ENCODE measurements around the gene RAP1GAP.
A peak's percentile ranks its signal among the peaks of the same experiment; 100 is the strongest.

Gene RAP1GAP

DNA sequence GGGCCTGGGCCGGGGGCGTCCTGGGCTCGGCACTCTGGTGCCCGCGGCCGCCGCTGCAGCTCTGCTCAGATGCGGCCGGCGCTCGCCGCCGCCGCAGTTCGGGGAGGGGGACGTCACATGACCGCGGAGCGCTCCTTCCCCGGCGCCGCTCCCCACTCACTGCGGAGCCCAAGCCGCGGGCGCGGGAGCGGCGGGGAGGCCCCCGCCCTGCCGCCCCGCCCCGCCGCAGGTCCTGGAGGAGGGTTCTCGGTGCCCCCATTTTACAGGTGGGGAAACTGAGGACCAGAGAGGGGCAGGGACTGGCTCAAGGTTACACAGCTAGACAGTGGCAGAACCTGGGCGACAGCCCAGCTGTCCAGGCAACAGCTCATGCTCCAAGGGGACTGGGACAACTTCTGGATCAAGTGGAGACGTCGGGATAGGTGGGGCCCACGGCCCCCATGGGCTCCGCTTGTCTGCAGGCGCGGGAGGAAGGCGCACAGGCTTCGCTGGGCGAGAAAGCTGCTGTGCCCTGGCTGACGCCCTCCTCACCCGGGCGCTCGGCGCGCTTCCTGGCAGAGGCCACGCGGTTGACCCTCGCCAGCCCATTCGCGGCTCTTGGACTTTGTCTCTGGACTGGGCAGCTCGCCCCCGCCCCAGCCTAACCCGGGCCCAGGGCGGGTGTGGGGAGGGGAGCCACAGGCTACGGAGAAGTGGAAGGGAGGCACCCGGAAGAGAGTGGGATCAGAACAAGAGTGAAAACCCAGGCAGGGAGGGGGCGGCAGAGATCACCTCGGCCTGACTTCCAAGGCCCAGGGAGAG lies at the start of gene RAP1GAP:
TSS of gene RAP1GAP (minus strand) at position 100 of the 801 bp plus-strand sequence. CDS start 49,325 bp downstream, outside the sequence.
- no peak for DNase-seq

DNA sequence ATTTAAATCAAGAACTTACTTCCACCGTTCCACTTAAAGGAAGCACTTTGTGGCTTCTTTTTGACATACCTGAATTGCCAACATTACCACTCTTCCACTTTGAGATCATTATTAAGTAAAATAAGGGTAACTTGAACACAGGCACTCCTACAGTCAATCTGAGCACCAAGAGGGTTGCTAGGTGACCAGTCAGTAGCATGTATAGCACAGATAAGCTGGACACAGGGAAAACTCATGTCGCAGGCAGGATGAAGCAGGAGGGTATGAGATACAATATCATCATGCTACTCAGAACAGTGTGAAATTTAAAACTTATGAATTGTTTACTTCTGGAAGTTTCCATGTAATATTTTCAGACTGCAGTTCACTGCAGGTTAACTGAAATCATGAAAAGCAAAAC lies 47.0 kb upstream of the RAP1GAP start:
- DNase-seq: no peak

DNA sequence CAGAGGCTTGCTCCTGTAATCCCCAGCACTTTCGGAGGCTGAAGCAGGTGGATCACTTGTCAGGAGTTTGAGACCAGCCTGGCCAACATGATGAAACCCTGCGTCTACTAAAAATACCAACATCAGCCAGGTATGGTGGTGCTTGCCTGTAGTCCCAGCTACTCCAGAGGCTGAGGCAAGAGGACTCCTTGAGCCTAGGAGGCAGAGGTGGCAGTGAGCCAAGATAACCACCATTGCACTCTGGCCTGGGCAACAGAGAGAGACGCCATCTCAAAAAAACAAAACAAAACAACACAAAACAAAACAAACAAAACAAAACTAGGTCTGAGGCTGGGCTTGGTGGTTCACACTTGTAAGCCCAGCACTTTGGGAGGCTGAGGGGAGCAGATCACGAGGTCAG lies 38.7 kb upstream of the RAP1GAP start:
- DNase-seq: no peak

DNA sequence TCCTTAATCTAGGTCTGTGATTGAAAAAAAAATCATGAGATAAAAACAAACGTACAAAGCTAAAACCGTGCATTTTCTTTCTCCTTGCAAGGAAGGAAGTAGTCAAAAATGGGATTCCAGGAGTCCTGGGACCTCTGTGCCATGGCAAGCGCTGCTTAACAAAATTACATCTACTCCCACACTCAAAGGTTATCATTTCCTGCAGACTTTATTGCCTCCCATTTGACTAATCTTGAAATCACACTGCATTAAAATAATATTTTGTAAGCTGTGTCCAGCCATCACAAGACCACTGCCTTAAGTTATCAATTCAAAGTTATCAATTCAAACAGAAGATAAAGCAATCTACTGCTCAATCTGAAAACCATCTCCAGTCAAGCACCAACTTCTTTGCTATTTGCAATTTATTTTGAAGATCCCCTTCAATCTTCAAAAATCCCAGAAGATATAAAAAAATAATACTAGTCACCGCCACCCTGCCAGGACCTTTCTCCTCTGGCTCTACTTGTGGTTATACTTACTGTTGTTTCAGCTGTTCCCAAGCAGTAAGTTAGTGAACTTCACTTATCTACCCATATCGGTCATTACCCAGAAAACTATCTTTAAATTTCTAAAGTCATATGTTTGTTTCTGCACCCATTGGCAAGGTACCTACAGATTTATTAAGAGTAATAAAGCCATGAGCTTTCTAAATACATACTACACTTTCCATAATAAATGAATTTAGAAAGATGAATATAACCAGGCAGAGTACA lies 38.1 kb upstream of the RAP1GAP start:
- no peak for DNase-seq

DNA sequence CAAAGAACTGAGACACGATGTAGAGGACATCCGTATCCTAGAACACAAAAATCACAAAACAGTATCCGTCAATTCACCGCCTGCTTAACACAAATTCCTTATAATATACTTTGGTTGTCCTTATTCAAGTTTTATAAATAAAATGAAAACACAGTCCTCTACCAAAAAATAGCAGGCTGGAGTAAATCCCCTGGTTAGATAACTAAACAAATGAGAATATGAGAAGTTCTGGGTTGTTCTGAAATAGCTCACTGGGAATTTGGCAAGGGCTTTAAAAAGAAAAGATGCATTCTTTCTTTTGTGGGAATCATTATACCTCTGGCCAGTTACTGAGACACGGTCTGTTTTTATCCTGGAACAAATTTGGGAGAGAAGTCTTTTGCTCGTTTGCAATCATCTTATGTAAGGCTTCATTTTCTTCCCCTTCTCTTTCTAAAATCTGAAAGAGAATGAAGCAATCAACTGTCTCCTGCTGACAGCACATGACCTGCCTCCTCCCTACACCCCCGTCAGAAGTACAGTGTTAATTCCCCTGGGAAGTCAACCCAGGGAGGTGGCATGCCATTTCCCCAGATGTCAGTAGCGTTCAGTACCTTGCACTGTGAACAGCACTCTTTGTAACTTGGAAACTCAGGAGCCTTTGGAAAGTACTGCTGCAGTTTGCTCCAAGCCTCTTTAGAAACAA lies 37.1 kb upstream of the RAP1GAP start:
- DNase-seq: no peak

DNA sequence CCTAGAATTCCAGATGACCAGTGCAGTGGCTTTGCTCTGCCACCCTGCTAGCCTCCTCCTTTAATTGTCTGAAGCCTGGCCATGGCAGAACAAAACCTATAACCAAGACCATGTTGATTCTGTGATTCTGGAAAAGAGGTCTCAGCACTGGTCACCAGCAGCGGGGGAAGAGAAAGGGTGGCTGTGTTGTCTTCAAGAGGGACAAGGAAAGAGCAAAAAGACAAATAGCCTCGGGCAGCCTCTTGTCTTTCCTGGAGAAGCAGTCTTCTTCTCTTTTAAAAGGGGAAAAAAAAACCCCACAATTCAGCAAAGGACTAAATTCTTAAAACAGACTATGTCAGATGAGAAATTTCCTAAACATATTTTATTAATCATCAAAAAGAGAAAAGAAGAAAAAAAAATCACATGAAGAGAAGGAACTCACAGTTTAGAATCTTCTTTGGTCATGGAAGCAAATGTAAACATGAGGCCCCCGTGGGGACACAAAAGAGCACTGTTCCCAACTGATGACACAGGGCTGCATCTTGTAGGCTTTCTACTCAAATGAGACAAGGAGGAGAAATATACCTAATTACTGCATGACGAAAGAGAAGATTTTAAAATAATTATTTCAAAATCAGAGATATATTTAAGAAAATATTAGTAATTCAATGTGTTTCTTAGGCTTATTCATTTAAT lies 36.3 kb upstream of the RAP1GAP start:
- no peak for DNase-seq

DNA sequence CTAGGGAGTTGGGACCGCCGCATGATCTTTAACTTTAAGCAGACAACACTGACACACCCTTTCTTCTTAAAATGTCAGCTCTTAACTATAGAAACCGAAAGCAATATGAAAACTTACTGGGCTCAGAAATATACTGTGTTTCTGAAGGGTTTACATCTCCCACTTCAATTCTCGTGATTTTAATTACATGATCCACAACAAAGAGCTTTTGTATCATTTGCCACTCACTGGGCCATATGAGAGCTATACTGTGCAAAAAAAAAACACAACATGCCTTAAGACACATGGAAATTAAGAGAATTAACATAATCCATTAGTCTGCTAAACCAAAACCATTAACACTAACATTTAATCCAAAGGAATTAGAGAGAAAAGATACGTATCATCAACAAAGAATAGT lies 35.0 kb upstream of the RAP1GAP start:
- no peak for DNase-seq

DNA sequence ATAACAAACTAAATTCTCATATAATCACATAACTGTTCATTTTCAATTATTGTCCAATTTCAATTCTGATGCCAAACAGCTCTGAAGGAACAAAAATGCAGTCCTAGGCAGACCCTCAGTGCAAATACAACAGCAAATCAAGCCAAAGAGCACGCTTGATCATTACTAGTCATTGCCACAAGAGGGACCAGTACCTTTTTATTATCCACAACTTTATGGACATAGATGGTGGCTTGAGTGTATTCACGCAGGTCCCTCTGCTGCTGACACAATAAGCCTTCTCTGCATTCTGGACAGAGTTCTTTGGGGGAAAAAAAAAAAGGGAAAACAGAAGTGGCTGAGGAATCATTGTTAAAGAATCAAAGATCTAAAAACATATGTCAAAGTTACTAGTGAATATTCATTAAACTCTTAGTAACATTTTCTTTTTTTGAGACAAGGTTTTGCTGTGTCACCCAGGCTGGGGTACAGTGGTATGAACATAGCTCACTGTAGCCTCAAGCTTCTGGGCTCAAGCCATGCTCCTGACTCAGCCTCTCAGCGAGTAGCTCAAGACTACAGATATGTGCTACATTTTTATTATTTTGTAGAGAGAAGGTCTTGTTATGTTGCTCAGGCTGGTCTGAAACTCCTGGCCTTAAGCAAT lies 34.3 kb upstream of the RAP1GAP start:
- peak; percentile 25 for DNase-seq

DNA sequence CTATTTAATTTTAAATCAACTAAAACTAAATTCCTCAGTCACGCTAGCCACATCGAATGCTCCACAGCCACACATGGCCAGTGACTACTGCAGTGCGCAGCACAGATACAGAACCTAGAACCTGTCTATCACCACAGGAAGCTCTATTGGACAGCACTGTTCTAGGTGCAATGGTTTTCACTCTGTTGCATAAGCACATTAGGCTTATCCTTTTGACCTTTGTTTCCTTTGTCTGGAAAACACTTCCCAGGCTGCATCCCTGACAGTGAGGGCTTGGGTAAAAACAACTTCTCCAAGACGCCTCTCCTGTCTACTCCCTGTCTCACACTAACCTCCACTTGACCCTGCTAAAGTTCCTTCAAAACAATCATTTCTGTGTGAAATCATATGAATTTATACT lies 33.6 kb upstream of the RAP1GAP start:
- no peak for DNase-seq

DNA sequence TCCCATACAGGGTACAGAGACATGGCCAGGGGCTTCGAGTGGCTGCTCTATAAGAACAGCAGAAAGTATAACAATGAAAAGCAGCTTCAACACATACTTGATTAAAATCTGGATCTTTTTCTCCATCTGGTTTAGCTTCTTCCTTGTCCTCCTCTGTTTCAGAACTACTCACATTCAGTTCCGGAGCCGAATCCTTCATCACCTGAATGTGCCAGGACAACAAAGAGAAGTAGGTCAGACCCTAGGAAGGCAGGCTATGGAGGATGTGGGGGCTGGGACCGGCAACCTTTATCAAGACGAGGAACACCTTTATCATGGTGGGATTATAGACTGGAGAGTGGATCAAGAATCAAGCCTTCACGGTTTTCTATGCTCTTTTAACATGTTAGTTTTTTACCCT lies 32.2 kb upstream of the RAP1GAP start:
- no peak for DNase-seq

DNA sequence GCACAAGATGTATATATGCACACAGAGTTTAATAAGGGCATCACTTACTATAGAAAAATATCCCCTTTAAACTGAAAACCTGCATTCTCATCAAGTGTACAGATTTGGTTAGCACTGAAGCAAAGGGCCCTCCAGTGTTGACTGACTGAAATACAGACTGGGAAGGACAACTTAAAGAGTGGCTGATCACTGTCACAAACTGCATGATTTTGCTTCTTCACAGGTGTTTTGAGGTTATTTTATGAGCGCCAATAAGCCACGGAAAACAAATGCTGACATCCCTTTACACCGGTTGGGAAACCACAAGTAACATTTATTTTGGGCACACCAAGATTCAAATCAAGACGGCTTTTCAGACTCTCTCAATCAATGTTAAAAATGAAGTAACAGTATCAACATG lies 30.9 kb upstream of the RAP1GAP start:
- DNase-seq: no peak

DNA sequence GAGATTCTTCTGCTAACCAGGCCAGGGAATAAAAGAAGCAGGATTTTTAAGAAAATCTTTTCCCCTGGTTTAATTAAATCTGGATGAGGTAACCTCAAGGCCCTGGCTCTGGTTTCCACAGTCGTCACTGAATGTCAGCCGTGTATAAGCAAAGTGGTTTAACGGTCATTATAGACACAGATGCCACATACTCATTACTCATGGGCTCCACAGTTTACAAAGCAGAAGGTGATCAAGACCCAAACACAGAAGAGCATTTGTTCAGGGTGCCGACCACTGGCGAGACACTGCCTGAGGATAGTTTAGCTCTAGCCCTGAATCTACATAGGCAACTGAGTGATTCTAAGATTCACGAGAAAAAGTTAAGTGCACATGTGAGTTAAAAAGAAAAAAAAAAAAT lies 27.8 kb upstream of the RAP1GAP start:
- no peak for DNase-seq

DNA sequence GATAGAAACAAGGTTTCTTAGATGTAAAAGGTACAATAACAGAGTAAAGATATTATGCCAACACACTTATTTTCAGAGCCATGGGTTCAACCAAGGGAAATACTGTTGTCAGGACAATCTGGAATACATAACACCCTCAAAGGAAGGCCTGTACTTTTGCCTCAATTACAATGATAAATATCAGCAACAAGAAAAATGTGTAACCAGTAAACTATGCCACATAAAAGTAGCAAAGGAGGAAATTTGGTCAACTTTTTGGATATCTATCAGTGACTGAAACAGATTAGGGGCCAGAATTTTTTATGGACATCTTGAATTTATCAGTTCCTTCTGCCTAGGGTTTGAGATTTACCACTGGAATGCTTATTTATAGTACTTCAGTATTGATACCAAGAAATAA lies 24.6 kb upstream of the RAP1GAP start:
- no peak for DNase-seq

DNA sequence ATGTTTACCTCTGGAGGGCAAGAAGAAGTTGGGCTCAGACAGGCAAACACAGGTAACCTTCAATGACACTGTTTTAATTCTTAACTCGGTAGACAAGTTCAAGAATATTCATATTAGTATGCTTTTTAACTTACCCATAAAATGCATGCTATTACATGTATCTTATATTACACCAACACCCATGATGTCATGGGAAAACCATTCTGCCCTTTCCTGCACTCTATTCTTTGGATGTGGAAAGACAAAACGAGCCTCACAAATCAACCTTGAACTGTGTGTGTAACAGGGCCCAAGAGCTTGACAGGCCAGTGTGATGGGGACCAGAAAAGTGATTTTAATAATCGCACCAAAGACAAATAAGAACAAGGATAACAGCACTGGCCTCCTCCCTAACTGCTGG lies 22.6 kb upstream of the RAP1GAP start:
- no peak for DNase-seq

DNA sequence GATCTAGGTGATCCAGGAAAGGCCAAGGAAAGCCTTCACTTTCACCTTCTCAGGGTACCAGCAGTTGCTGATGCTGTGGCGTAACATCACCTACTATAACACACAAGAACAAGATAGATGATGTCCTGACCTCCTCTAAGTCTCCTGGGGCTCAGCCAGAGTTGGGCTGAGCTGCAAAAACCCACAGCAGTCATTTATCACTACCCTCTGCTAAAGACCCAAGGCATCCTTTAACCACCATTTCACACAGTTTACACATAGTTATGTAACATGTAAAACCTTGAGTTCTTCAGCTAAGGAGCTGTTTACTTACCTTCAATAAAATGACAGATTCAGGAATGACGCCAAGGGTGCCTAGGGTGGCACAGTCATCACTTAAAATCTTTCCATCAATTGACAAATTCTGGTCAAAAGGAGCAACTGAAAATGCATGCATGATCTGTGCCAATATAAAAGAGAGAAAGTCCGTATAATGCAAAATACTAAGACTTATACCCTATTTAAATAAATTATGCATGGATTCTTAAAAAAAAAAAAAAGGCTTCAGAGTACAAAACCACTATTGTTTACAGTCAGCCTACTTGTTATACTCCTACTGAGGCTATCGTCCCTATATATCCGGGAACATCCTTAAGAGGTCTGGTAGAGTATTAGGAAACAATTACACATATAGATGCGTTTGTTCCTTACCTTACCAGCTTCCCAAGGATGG lies 20.7 kb upstream of the RAP1GAP start:
- DNase-seq: no peak

DNA sequence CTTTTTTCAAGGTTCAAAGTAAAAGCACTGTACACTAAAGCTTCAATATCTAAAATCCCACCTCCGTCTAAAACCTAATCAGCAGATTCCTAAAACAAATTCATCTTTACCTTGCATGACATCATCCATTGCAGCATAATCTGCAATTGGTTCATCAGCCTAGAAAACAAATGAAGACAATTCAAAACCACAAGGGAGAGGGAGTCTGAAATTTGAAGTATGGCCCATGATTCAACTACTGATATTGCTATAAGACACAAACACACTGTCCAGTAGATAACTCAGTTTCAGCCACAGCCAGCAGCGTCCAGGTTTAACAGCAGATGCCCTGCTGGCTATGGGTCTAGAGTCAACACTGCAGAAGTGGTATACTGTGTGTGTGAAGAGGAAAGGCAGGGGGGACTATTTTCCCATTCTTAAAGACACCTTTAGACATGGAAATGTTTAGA lies 17.9 kb upstream of the RAP1GAP start:
- no peak for DNase-seq

DNA sequence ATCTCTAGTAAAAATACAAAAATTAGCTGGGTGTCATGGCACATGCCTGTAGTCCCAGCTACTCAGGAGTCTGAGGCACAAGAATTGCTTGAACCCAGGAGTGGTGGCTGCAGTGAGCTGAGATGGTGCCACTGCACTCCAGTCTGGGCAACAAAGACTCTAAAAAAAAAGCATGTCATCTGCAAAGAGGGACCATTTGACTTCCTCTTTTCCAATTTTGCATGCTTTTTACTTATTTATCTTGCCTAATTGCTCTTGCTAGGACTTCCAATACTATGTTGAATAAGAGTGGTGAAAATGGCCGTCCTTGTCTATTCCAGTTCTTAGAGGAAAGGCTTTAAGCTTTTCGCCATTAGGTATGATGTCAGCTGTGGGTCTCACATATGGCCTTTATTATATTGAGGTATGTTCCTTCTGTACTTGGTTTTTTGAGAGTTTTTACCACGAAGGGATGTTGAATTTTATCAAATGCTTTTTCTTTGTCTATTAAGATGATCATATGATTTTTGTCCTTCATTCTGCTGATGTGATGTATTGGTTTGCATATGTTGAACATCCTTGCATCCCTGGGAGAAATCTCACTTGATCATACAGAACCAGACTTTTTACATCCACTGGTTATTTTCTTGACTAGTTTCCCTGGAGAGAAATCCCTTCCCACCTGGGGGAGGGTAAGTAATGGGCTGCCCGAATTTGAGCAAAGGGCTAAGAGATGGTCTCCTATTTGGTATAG lies 17.0 kb upstream of the RAP1GAP start:
- no peak for DNase-seq

DNA sequence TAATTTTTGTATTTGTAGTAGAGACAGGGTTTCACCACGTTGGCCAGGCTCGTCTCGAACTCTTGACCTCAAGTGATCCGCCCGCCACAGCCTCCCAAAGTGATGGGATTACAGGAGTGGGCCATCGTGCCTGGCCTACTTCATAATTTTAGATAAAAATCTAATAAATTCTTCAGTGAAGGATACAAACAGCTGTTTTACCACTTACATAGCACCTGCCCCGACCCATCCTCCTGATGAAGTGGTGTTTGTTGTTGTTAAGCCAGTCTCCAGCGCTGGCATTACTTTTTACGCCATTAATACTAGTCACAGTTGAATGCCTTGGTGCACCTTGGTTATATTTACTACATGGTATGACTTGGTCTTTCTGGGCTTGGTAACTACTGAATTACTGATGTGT lies 12.3 kb upstream of the RAP1GAP start:
- DNase-seq: no peak

DNA sequence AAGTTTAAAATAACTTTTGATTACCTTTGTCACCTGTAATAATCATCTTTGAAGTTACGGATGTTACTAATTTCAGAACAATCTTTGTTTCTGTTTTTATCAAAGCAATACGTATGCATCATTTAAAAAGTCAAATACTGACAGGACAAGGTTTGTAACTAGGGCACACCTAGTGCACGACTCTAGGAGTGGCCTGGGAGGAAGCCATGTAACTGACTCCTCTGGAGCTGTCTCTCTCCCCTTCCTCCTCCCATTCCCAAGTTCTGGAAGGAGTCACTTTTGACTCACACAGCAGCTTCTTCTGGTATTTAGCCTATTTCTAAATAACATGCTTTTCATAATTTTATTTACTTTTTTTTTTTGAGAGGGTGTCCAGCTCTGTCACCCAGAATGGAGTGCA lies 11.8 kb upstream of the RAP1GAP start:
- no peak for DNase-seq

DNA sequence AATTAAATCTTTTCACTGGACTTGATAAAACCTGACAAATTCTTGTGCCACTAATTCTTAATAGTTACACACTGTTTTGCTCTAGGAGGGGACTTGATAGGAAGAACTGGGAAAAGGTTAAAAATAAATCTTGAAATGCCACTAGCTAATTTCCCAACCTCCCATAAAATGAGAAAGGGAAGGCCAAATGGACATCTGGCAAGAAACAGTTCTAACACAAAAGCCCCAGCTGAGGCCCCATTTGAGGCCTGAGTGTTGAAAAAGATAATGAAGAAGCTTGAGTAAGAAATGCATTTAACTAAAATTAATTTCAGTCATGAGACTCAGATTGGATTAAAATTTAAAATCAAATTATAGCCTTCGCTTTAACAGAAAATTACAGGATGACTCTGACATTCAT lies 11.2 kb upstream of the RAP1GAP start:
- no peak for DNase-seq

DNA sequence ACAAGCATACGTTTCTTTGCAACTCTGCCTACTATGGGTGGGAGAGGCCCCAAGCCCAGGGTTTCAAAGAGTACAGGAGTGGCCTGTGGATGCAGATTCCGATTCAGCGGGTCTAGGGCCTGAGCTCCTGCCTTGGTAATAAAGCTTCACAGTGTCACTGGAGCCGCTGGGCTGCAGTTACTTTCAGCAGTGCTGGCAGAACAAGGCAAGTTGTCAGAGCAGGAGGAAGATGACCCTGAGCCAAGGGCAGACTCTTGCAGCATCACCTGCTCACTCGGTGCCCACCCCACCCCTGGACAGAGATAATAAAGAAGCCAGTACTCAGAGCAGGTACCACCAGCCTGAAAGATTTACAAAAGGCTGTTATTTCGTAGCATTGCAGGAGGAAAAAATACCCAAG lies 8.0 kb upstream of the RAP1GAP start:
- DNase-seq: no peak

All from kidney glomerular epithelial cell (primary cell).